Heart left ventricle (tissue), 13 donors: ENCODE data around the gene PPID.

Experiments used
- POLR2A ChIP-seq, 2 donors: fragments of 450-650 bp; IDR thresholded peaks; one replicate each; pipeline ENCODE4 v1.6.1; 2017; ENCODE audit warnings: antibody characterized with exemption in 2 of 2, mild to moderate bottlenecking in 2 of 2, moderate library complexity in 2 of 2
- TF ChIP-seq, protein P1 (sequence below), 12 donors: fragments of 200-600 bp; sonication (generic) in 4 of 12; IDR thresholded peaks; one replicate each; pipeline versions ENCODE4 v1.5.0 to v1.8.0; 2018 to 2022; ENCODE audit warnings: antibody characterized with exemption in 12 of 12, mild to moderate bottlenecking in 5 of 12
- donor health status: ischemic (EF 13 %, LVEDD 7.1; RV severe dilation, severe dysfunction).
- donor health status: DM: no; HTN: yes; CAD: no.
- donor health status: DM: no; HTN: no; CAD: no.
- donor health status: ischemic (EF 25% LVEDD 6.9; RV normal size, moderate dysfunction).
- donor health status: ischemic (EF 25% LVEDD 5.7; RV mildly dilated, moderate dysfunction).
- donor health status: ischemic (EF 35%, LVEDD 5.7; RV mildly dilated, moderate dysfunction).
- donor health status: nonischemic (EF 11% LVEDD 7.7; RV severe dilation, severe dysfunction).
- donor health status: DM: yes; HTN: yes; CAD: no.
- donor health status: PGD.
- donor health status: ischemic (EF 29% LVEDD 5.4; RV normal size, mild dysfunction).
- donor health status: nonischemic (EF 23%, LVEDD 6.1; RV moderate dilation, normal function).

DNA sequence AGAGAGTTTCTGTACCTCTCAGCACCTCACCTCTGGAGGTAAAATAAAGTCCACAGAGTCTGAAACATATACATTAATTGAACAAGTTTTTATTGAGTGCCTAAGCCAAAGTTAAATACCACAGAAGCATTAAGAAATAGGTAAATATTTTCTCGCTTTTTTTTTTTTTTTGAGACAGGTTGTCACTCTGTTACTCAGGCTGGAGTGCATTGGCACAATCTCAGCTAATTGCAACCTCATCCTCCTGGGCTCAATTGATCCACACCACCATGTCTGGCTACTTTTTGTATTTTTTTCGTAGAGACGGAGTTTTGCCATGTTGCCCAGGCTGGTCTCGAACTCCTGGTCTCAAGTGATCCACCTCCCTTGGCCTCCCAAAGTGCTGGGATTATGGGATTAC, 35.5 kb upstream of the PPID start:
- TF ChIP-seq, protein P1, sequence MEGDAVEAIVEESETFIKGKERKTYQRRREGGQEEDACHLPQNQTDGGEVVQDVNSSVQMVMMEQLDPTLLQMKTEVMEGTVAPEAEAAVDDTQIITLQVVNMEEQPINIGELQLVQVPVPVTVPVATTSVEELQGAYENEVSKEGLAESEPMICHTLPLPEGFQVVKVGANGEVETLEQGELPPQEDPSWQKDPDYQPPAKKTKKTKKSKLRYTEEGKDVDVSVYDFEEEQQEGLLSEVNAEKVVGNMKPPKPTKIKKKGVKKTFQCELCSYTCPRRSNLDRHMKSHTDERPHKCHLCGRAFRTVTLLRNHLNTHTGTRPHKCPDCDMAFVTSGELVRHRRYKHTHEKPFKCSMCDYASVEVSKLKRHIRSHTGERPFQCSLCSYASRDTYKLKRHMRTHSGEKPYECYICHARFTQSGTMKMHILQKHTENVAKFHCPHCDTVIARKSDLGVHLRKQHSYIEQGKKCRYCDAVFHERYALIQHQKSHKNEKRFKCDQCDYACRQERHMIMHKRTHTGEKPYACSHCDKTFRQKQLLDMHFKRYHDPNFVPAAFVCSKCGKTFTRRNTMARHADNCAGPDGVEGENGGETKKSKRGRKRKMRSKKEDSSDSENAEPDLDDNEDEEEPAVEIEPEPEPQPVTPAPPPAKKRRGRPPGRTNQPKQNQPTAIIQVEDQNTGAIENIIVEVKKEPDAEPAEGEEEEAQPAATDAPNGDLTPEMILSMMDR (IDR thresholded peaks at IDR 0.05), result no peak
- no peak for TF ChIP-seq POLR2A (IDR thresholded peaks at IDR 0.05)
